IPS-11a (cell line): Measurements from ENCODE around the gene CTSF.
"Not testable (repeated sequence)": the region's sequence is repeated elsewhere in the genome, so short reads cannot be mapped to it uniquely, and the experiment has no call there.

ENCODE experiments used
- H3K4me3 ChIP-seq: one replicate; pipeline ENCODE4 v1.5.1; 2013; ENCODE audit warnings: low read depth, low read length, control low read depth

The CTSF gene

GRCh38 chr11:66540598-66540997 lies 27.8 kb downstream of the CTSF start:
- H3K4me3 ChIP-seq = not testable (repeated sequence)

- H3K4me3 ChIP-seq = no peak overlapping the region
Measured at GRCh38 chr11:66539870-66540213, 28.6 kb downstream of the CTSF start.

GRCh38 chr11:66539170-66539869 lies 29.1 kb downstream of the CTSF start:
- no peak overlapping the region for H3K4me3 ChIP-seq

DNA sequence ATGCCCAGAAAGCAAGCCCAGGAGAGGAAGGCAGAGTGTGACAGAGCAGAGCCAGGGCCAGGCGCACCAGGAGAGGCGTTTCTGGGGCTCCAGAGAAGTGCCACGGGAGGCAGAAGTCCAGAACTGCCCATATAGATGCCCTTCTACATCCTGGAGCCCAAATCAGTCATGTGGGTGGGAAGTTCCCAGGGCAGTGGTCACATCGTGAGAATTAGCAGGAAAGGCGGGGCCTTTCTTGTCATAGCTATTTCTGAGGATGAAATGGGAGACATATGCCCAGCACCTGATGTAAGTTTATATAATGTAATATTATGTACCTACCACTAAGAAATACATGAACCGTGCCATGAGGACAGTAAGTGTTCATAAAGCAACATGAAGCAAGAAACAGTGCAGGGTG lies 35.6 kb downstream of the CTSF start:
- no peak overlapping the region for H3K4me3 ChIP-seq

GRCh38 chr11:66531841-66532240 lies 36.6 kb downstream of the CTSF start:
- no peak overlapping the region for H3K4me3 ChIP-seq

DNA sequence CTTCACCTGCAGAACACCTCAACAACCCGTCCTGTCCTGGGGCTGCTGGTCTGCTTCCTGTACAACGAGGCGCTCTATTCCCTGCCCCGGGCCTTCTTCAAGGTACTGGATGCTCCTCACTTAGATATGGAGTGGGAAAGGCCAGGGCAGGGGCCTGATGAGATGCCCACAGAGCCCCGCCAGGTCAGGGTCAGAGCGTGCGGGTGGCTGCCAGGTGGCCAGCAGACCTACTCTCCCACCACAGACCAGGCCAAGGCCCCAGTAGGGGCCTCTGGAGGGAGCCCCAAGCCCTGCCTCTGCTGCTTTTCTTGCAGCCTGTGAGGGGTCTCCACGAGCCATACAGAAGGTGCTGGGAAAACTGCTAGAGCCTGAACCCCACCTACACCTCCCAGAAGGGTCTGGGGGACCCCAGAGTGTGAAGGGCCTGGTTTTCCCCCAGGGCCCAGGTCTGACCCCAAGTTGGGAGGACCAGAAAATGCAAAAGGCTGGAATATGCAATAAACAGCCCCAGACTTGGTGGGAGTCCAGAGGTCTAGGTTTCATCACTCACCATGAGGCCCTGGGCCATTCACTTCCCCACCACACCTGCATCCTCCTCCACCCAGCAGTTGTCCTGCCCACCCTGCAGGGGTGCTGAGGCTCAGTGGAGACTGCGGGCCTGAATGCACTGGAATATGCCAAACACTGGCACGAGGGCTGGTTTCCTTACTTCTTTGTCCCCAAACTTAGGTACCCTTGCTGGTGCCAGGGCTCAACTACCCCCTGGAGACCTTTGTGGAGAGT lies 37.3 kb downstream of the CTSF start:
- no peak overlapping the region for H3K4me3 ChIP-seq

DNA sequence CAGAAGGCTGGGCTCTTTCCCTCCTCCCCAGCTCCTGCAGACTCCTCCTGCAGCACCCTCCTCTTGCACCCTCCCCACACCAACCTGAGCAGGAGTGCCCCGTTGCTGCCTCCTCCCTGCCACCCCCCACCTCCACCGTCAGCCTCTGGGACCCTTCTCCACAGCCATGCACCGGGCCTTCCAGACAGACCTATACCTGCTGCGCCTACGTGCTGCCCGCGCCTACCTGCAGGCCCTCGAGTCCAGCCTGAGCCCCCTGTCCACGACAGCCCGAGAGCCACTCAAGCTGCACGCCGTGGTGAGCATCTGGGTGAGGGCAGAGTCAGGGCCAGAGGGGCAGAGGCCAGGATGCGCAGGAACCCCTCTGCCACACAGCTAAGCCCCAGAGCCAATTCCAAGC lies 38.8 kb downstream of the CTSF start:
- H3K4me3 ChIP-seq = no peak overlapping the region

DNA sequence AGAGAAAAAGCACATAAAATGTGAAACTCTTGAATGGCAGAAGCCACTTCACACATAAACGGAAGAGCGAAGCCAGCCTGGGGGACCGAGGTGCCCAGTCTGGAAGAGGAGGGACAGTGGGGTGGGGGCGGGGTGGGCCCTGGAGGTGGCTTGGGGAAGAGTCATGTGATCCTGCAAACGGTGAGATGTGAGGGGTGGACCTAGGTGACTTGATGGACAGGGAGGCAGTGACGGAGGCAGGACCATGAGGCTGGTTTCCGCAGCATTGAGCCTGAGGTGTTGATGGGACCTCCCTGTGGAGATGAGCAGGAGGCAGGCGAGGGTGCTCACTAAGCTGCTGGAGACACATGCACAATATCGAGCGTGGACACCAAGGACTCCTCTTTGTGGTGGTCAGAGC lies 39.3 kb downstream of the CTSF start:
- H3K4me3 ChIP-seq = no peak overlapping the region

- no peak overlapping the region for H3K4me3 ChIP-seq
Measured at GRCh38 chr11:66524304-66525040, 43.9 kb downstream of the CTSF start.

DNA sequence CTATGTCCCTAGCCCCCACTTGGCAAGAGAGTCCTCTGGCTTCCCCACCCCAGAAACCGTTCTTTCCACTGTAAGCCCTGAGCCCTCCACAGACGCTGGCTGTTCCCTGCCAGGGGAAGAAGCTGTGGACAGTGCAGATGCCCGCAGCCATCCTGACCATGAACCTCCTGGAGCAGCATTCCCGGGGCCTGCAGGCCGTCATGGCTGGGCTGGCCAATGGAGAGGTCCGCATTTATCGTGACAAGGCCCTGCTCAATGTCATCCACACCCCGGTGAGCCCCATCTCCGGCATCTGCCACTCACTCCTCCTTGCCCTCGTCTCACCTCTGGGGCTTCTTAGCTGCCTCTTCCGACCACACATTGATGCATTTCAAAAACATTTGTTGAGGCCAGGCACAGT lies 44.8 kb downstream of the CTSF start:
- H3K4me3 ChIP-seq = no peak overlapping the region
